GM21423 (cell line): ENCODE data around the gene PYY.
"Not testable (repeated sequence)": the region's sequence is repeated elsewhere in the genome, so short reads cannot be mapped to it uniquely, and the experiment has no call there.

Experiments
- ATAC-seq: cut with Tn5 transposase; IDR thresholded peaks from one replicate; pipeline ENCODE4 v1.9.1; 2021; ENCODE audit warnings: mild to moderate bottlenecking, moderate library complexity; ENCODE audit not compliant: unreplicated experiment

The PYY gene

DNA sequence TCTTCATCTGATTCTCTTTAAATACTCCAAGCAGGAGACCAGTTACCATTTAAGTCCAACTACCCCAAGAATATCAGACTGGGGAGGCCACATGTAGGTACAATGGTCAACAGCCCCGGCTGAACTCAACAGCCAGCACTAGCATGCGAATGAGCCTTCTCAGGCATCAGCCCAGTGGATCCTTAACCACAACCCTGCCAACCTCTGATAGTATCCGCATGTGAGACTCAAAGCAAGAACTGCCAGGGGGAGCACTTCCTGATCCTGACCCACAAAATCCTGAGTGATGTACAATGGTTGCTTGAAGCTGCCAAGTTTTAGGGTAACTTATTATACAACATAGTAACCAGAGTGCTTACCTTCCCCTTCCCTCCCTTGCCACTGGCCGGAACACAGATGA is 4.0 kb downstream of the PYY start:
- no peak for ATAC-seq

GRCh38 chr17:43946781-43947180 is 7.0 kb downstream of the PYY start:
- no peak for ATAC-seq

DNA sequence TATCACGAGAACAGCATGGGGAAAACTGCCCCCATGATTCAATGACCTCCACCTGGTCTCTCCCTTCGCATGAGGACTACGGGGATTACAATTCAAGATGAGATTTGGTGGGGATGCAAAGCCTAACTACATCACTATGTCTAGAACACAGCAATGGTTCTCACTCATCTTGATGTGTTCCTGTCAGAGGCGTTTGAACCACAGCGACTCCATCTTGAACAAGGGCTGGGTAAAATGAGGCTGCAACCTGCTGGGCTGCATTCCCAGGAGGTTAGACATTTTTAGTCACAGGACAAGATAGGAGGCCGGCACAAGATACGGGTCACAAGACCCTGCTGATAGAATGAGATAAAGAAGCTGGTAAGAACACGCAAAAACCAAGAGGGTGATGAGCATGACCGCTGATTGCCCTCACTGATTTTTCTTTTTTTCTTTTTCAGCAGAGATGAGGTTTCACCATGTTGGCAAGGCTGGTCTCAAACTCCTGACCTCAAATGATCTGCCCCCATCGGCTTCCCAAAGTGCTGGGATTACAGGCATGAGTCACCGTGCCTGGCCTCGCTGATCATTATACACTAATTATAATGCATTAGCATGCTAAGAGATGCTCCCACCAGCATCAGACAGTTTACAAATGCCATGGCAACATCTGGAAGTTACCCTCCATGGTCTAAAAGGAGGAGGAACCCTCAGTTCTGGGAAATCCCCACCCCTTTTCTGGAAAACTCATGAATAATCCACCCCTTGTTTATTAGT is 8.5 kb downstream of the PYY start:
- ATAC-seq, result no peak

- no peak for ATAC-seq
These were observed 11.6 kb downstream of the PYY start, which contains the start of gene PPY for GRCh38 chr17:43942051-43942685. TSS of gene PPY (minus strand) at chr17:43942476. CDS start at chr17:43941654, 822 bp downstream.

DNA sequence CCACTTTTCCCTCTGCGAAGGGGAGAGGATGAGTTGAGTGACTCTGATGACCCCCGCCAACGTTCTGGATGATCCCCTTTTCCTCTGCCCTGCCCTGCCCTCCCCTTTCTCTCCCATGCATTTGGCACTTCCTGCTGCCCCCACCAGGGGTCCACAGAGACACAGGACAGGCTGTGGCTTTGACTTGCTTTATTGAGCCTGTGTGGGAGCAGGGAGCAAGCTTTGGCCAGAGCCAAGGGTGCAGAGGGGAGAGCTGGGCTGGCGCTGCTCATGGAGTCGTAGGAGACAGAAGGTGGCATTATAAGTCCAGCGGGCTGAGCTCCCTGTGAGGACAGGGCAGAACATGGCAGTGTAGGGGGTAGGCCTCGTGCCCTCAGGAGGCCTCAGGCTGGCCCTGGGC is 13.1 kb downstream of the PYY start:
- ATAC-seq, result no peak

GRCh38 chr17:43939886-43940285 is 13.9 kb downstream of the PYY start:
- no peak for ATAC-seq

DNA sequence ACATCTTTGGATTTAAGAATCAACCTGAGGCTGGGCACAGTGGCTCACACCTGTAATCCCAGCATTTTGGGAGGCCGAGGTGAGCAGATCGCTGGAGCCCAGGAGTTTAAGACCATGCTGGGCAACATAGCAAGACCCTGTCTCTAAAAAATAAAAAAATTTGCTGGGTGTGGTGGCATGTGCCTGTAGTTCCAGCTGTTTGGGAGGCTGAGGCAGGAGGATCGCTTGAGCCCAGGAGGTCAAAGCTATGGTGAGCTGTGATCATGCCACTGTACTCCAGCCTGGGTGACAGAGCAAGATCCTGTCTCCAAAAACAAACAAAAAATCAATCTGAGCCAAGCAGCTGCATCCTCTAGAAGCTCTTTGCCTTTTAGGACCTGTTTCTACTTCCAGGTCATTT is 14.3 kb downstream of the PYY start:
- ATAC-seq, result not testable (repeated sequence)

DNA sequence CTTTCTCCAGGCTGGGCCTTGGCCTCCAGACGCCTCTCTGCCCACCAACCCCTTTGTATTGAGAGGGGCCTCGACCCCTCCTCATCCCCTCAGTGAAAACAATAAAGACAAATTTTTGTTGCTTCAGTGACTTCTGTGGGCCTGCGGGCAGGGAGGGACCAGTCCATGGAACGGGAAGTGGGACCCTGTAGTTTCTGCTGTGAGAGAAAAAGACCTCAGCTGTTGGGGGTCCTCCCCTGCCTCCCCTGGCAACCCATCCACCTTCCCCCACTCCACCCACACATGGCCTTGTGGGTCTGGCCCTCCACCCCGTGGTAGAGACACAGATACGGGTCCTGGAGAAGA is 14.9 kb downstream of the PYY start:
- no peak for ATAC-seq

GRCh38 chr17:43936434-43936833 is 17.3 kb downstream of the PYY start:
- no peak for ATAC-seq

DNA sequence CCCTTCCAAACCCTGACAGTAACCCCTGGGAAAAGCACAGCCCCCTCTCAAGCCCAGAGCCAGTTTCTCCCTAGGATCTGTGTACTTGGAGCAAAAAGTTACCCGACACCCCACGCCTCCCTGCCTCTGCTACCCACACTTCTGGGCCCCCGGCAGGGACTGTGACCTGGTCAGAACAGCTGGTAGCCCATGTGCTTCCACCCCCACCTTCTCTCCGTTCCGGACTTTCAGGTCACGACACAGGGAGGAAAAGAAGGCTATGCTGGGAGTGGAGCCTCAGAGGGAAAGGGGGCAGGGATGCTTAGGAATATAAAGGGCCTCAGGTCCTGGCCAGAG is 17.8 kb downstream of the PYY start:
- no peak for ATAC-seq

DNA sequence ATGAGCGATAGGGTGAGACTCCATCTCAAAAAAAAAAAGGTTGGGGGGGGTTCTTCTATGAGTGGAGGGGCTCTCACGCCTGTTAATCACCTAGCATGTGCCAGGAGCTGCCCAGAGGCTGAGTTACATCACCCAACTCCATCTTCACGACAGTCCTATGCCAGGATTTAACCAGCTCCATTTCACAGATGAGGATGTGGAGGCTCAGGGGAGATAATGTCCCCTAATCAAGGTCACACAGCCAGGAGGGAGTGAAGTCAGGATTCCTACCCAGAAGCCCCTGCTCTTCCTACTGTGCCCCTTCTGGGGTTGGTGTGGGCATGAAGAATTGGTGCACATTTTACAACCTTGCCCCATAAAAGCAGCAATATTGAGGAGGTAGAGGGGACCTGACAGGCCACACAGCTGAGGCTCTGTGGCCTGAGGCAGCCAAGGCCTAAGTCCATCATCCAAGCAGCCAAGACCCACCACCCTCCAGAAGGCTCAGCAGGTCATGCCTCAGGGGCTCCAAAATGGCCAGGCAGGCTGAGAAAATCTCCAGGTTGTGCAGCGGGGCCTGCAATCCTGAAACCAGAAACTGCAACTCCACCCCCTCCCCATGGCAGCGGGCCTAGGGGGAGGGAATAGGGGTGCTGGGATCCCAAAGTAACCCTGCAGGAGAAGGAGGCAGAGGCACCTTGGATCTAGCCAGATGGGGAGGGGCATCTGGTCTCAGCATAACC is 18.4 kb downstream of the PYY start:
- no peak for ATAC-seq

DNA sequence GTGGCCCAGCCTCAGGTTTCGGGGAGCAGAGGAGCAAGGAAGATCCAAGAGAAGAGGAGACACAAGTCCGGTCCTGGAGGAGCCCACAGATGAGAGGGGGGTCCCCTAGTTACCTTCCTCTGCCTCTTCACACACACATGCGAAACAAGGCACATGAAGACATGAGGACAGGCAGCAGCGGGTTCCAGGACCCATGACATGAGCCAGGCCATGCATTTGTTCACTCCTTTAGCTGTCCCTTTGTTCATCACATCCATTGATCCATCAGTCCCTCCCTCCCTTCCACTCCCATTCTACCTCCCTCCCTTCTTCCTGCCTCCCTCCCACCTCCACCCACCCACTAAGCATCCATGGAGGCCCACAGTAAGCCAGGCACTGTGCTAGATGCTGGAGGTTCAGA is 20.8 kb downstream of the PYY start:
- no peak for ATAC-seq

DNA sequence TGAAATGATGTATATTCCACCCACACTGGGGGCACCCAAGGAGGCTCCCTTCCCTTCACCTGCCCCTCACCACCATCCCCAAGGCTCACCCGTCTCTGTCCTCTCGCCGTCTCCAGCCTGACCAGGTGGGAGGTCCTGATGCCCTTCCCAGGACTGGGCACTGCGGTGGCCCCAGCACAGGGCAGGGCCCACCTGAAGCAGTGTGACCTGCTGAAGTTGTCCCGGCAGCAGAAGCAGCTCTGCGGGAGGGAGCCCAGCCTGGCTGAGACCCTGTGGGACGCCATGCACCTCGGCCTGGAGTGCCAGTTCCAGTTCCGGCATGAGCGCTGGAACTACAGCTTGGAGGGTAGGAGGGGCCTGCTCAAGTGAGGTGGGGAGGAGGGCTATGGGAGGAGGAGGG is 21.4 kb downstream of the PYY start:
- no peak for ATAC-seq

DNA sequence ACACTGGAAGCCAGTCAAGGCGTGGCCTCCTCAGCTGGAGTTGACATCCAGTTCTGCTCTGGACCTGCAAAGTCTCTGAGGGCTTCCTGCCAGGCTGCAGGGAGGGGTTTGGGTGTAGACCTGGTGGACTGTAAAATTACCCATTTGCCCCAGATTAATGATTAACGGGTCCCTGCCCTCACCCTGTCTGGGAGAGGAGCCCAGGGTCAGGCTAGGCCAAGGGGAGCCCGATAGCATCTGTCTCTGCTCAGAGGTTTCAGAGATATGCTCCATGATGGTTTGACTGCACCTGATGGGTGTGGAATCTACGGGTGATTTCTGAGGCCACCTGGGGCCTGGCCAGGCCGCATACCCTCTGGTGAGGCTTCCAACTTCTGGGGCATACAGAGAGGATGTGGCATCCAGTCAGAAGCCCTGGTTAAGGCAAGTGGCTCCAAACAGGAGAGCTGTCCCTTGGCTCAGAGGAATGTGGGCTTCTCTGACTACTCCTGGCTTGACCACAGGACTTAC is 22.6 kb downstream of the PYY start:
- ATAC-seq, result no peak

- ATAC-seq, result no peak
These were observed 25.1 kb downstream of the PYY start for GRCh38 chr17:43928609-43929008.

DNA sequence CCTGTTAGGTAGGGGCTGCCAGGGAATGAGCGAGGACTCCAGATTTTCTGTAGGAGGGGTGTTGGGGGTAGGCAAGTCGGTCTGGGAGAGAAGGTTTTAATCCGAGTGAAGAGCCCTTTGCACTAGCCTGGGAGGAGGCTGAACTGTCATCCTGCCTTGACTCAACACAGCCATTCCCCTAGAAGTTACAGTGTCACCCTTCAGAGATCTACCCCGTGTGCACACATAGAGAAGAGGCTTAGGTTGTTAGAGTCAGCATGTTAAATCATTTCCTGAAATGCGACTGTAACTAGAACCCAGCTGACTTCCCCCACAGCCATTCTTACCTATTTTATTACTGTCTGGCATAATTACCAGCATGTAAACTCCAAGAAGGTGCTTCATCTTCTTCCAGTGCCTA is 25.8 kb downstream of the PYY start:
- ATAC-seq, result not testable (repeated sequence)

DNA sequence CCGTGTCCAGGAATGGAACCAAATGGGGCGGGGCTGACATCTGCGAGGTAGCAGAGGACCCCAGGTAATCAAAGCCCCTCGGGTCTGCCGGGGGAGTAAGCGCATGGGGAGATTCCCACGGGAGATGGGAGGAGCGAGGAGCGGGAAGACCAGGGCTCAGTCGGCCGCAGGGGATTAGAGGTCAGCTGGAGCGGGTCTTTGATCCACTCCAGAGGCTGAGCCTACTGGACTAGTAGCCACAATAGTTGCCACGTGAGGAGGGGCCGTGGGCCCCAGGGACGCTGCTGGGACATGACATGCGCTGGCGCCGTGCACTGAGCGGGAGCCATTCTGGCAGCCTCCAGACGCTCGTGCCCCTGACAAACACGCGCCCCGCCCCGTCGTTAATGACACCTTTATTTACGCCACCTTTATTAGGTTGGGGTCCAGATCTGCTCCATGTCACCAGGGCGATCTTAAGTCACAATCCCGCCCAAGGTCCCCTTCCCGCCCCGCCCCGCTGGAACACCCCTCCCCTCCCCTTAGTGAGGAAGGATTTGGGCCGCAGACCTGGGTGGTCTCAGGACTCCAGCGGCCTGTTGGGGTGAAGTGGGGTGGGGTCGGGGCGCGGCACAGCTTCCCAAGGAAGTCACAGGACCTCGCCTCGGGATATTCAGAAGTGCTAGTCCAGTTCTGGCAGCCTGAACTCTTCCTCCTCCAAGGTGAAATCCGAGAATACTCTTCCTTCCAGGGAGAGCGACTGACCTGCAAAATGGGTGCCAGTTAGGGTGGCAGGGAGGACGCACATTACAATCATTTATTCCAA is 26.5 kb downstream of the PYY start:
- no peak for ATAC-seq

- ATAC-seq, result no peak
These were observed 29.2 kb downstream of the PYY start for GRCh38 chr17:43924558-43924957.

DNA sequence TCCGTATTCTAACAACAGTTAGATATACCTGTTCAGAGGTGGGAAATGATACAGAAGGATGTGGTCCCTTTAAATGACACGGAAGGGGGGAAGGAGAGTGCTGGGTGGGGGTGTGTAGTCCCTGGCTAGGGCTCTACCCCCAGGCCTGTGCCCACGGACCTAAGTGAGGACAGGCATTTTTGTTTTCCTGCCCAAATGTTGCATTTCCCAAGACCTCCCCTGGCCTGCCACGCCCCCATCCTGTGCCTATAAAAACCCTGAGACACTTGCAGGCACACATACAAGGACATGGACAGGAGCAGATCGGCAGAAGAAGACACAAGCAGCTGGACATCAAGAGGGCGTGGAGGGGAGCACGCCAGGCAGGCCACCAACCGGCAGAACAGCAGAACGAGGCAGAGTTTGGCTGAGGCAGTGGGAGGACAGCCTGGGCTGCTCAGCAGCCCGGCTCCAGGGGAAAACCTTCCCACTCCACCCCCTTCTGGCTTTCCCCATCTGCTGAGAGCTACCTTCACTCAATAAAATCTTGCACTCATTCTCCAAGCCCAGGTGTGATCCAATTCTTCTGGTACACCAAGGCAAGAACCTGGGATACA is 33.1 kb downstream of the PYY start:
- no peak for ATAC-seq

GRCh38 chr17:43918026-43918389 is 35.7 kb downstream of the PYY start:
- ATAC-seq, result no peak
